ENCODE results near the gene ANKRD52.
A peak's percentile ranks its signal among the peaks of the same experiment; 100 is the strongest.
"Not testable (repeated sequence)": the region's sequence is repeated elsewhere in the genome, so short reads cannot be mapped to it uniquely, and the experiment has no call there.

The ANKRD52 gene

DNA sequence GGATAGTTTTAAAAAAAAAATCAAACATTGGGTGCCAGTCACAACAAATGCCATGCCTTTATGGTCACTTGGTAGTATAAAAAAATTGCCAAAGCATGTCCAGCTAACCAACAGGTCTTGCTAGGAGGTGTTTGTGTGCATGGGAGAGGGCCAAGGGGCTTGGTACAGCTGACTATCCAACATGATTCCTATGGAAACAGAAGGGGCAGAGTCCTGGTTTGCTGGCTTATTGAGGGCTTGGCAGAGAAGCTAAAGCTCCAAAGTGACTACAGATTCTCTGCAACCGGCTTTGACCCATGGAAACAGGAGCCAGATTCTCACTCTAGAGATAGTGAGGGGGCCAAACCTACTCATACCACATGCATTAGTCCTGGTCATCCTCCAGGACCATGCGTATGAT is 14.3 kb upstream of the ANKRD52 start:
- not testable (repeated sequence) for DNase-seq (ENCODE audit: low read depth, low spot score)

DNA sequence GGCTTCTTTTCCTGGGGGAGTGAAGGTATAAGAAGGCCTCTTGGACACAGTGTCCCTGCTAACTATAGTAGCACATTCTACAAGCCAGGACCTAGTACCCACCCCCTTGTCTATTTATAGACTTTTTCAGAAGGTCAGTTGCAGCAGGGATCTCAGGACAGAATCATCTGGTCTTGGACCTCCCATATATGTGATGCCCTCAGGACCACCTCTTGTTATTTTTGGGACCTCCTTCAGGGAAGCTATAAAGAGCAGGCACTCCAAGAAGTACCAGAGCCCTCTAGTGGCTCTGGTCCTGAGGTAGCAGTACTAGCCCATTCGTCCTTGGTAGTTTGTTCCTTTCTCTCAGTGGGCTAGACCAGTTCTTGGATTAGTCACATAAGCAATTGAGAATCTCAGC is 12.8 kb upstream of the ANKRD52 start:
- no peak for DNase-seq (ENCODE audit: low read depth, low spot score)

DNA sequence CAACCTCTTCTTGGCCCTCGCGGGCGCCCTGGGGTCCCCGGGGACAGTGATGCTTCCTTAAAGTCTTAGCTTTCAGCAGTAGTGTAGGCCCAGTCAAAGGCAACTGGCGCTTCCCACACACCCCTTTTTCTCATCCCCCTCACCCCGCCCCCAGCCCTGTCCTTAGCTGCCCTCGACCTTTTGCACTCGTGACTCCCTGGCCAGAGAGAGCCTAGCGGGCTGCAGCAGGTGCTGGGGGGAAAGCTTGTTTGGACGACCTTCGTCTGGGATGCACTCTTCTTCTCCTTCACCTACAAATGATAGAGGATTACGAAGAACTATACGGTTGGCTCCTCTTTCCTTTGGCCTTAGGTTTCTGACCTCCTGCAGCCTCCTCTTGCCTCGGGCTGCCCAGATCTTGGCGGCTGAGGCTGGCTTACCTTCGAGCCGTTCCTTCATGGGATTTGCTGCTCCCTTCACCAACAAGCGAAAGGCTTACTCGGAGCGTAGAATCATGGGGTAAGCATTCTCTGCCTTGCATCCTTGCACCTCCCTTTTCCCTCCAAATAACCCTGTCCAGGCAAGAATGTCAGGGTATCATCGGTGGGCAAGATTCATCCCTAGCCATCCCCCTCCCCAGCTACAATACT is 9.4 kb upstream of the ANKRD52 start:
- DNase-seq (ENCODE audit: low read depth, low spot score): no peak

- peak; percentile 71 for DNase-seq (ENCODE audit: low read depth, low spot score)
Observed at GRCh38 chr12:56266693-56267442, 8.7 kb upstream of the ANKRD52 start, which contains the start of gene COQ10A. Gene COQ10A, plus strand, starts transcription at chr12:56266942. Its CDS starts 177 bp downstream, at chr12:56267119.

DNA sequence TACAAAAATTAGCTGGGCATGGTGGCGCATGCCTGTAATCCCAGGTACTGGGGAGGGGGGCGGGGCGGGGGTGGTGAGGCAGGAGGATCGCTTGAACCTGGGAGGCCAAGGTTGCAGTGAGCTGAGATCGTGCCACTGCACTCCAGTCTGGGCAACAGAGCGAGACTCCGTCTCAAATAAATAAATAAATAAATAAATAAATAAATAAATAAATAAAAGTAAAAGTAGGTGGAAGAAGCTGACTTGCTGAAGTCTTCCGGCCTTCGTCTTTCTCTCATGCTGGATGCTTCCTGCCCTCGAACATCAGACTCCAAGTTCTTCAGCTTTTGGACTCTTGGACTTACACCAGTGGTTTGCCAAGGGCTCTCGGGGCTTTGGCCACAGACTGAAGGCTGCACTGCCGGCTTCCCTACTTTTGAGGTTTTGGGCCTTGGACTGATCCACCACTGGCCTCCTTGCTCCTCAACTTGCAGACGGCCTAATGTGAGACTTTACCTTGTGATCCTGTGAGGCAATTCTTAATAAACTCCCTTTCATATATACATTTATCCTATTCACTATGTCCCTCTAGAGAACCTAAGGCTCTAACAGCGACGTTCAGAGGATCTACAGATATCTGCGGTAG is 8.0 kb upstream of the ANKRD52 start:
- not testable (repeated sequence) for DNase-seq (ENCODE audit: low read depth, low spot score)

- not testable (repeated sequence) for DNase-seq (ENCODE audit: low read depth, low spot score)
Observed at GRCh38 chr12:56262955-56263354, 4.8 kb upstream of the ANKRD52 start.

- no peak for DNase-seq (ENCODE audit: low read depth, low spot score)
Observed at GRCh38 chr12:56261503-56262232, 3.5 kb upstream of the ANKRD52 start.

DNA sequence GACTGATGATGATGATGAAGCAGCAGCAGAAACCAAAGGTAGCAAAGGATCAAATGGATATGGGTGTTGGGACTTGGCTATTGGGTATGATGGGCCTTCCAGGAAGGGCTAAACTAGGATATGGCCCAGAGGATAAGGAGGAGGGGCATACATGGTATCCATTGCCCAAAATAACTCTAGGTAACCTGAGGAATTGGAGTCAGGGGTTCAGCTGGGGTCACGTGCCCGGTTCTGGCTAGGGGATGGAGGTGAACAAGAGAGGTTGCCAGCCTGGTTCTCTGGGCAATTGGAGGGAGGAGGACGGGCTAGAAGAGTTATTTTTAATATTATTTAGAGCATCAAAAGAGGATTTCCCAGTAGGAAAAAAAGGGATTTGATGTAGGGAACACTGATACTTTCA is 2.7 kb upstream of the ANKRD52 start:
- no peak for DNase-seq (ENCODE audit: low read depth, low spot score)

- DNase-seq (ENCODE audit: low read depth, low spot score): no peak
Observed at GRCh38 chr12:56260380-56260779, 2.2 kb upstream of the ANKRD52 start.

GRCh38 chr12:56258820-56259183 is 618 bp upstream of the ANKRD52 start:
- DNase-seq (ENCODE audit: low read depth, low spot score): no peak

DNA sequence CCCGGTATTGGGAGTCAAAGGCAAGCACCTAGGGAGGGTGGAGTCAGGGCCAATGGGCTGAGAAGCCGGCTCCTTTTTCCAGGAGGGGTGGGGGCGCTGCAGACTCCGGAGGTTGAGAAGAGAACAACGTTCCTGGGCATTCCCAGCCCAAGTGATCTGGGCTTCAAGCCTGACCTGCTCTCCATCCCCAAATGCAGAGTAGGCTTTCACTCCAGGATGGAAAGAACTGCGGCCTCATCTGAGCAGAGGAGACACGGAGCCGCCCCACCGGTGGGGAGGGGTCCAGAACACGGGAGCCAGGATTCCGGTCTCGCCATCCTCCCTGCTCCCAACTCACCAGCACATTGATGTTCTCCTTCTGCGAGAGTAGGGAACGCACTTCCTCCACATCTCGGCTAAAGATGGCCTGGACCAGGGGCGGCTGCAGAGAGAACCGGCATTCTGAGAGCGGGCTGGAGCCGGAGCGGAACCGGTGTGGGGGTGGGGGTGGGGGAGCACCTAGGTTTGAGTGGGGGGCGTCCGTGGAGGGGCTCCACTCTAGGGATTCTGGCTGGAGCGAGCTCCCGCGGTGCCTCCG is 605 bp downstream of the ANKRD52 start:
- DNase-seq (ENCODE audit: low read depth, low spot score): no peak

DNA sequence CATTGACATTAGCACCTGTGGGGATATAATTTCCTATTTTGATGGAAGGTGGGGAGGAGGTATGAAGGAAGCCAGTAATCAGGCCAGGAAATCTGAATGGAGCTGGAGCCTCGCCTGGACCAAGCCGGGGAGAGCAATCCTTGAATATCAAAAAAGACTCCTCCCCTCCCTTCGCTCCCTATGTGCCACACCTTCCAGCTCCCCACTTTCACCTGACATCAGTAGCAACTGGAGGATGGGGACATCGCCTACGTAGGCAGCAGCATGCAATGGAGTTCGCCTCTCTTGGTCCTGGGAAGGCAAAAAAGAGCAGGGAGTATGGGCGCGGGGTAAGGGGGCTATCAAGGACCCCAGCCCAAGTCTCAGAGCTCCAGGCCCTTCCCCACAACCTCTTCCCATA is 1.1 kb downstream of the ANKRD52 start:
- no peak for DNase-seq (ENCODE audit: low read depth, low spot score)

DNA sequence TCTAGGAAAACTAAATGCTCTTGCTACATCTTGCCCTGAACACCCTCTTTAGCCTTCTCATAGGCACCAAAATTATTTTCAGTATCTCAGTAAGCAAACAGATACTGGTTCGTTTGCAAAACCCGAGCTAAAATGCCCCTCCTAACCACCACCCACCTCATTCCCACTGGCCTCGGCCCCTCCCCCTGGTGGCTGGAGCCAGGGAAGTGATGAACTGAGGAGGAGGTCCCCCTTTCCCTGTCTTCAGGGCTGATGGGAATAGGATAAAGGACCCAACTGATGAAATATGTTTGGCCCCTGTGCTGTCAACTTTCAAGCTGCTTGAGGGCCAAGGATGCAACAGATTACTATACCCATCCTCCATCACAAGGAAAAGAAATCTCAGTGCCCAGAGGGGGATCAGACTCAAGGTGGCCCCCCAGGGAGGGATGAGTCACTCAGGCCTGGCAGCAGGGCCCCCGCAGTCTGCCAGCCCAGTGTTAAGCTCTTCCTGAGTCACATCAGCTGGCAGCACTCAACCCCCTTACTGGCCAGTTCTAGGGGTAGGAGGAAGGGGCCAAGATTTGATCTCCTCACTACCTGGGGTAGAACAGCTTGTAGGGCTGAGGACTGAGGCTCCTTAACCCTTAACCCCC is 1.7 kb downstream of the ANKRD52 start:
- DNase-seq (ENCODE audit: low read depth, low spot score): no peak

DNA sequence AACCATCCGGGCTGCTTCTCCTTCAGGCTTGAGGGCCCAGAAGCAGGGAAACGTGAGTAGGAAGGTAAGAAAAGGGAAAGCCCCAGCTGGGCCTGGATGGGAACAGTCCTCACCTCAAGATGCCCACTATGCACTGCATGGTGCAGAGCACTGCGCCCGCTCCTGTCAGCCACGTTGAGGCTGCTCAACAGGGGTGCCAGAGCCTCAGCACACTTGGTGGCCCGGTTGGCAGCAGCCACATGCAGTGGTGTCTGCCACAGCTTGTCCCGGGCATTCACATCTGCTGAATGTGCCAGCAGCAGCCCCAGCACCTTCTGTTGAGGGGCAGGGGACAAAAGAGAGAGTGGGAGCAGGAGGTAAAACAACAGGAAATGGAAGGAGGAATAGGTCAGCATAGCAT is 2.5 kb downstream of the ANKRD52 start:
- no peak for DNase-seq (ENCODE audit: low read depth, low spot score)

GRCh38 chr12:56253091-56253490 is 5.1 kb downstream of the ANKRD52 start:
- no peak for DNase-seq (ENCODE audit: low read depth, low spot score)

DNA sequence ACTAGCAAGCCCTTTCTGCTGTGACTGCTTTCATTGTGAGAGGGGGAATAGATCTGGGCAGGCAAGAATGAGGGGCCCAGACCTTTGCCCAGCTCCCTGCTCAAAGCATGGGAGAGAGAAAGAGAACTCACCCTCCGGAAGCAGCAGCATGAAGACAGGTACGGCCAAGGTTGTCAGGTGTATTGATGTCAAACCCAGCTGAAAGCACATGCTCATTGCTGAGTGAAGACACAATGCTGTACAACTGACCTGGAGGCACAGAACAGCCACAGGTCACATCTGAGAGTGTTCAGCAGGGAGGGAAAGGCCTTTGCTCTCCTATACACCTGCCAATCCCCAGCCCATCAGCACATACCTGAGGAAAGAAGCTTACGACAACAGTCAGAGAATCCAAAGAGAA is 5.5 kb downstream of the ANKRD52 start:
- DNase-seq (ENCODE audit: low read depth, low spot score): no peak

- DNase-seq (ENCODE audit: low read depth, low spot score): no peak
Observed at GRCh38 chr12:56248711-56249110, 9.5 kb downstream of the ANKRD52 start.

DNA sequence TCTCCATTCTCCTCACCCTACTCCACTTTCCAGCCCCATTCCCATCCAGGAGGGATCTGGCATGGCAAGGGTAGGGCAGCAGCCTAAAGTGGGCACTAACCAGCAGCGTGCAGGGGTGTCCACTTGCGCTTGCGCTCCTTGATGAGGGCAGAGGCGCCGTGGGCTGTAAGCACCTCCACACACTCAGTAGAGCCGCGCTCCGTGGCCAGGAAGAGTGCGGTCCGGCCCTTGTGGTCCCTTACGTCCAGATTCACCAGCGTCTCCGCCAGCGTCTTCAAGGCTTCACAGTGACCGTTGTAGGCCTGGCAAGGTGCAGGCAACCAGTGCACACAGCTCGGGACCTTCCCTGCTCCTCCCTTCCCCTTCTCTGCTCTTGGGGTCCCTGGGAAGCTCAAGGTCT is 10.3 kb downstream of the ANKRD52 start:
- DNase-seq (ENCODE audit: low read depth, low spot score): no peak

DNA sequence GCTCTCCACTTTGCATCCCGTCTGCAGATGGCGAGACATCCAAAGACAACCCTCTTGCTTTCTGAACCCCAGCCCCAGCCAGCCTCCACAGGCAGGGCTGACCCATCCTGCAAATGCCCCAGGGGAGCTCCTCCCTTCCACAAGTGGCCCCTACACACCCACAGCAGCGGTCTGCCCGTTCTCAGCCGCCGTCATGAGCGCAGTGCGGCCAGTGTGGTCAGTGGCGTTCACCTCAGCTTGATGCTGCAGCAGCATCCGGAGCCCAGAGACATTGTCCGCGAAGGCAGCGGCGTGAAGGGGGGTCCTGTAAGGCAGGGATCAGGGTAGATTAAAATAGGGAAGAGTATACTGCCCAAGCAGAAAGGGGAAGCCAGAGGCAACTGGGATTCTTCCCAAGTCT is 13.7 kb downstream of the ANKRD52 start:
- DNase-seq (ENCODE audit: low read depth, low spot score): no peak

DNA sequence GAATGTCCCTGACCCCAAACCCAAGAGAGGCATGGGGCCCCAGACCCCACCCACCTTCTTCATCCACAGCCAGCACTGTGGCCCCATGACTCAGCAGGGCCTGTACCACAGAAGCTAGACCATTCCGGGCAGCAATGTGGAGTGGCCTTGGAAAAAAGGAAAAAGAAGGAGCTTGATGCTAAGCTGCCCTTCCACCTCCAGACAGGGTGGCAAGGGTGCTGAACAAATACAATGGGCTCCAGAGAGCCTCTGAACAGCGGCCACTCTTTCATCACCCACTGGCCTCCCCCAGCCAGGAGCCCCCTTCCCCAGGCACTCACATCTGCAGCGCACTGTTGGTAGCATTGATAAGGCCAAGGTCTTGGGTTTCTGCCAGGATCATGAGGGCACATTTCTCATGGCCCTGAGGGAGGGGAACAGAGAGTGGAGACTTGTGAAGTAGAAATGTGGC is 14.4 kb downstream of the ANKRD52 start:
- DNase-seq (ENCODE audit: low read depth, low spot score): no peak

- DNase-seq (ENCODE audit: low read depth, low spot score): no peak
Observed at GRCh38 chr12:56242986-56243385, 15.2 kb downstream of the ANKRD52 start.
